Measurements from ENCODE around the gene SERINC5. TPM values are rescaled to one million over a fixed set of nuclear protein-coding genes. Genes with fewer than 3 reads are reported as not detected.

Gene SERINC5
- total RNA-seq, 2 experiments from 2014 or later: 32.4 to 33.1 TPM

GRCh38 chr5:80165452-80165851 lies 90.4 kb downstream of the SERINC5 start:
- CTCF ChIA-PET: interaction anchor here (0.8 to 1.3 kb wide), 4 partner anchors 9 to 89 kb away, joined by 3 read pairs; no protein-coding TSS in a partner anchor
- Mint-ChIP-seq H3K4me3 (no peak overlapping the region), H3K4me1 (ENCODE audit: low read depth) (peaks cover 48% of the 10 kb centered on the region), H3K27ac (no peak overlapping the region), H3K36me3 (ENCODE audit: low read depth) (peaks cover 73% of the 10 kb centered on the region), H3K9me3 (peaks cover 3% of the 10 kb centered on the region), H3K27me3 (no peaks in the 10 kb centered on the region)
- DNase-seq (no peak), ATAC-seq (no peak)
- POLR2A ChIA-PET: interaction anchor here (0.6 to 2.0 kb wide), 4 partner anchors 16 to 427 kb away, joined by 3 to 6 read pairs (median 4); partner anchors contain the start of gene SERINC5
- TF ChIP-seq CTCF (IDR thresholded peaks at IDR 0.05): no peak
- intact Hi-C loops (cut with micrococcal nuclease): no loop called here

- TF ChIP-seq CTCF (IDR thresholded peaks at IDR 0.05): no peak
- no peak for DNase-seq
- Mint-ChIP-seq H3K27ac (peak overlapping the region; percentile 5), H3K4me3 (no peak overlapping the region), H3K9me3 (peaks cover 3% of the 10 kb centered on the region), H3K27me3 (no peaks in the 10 kb centered on the region), H3K4me1 (ENCODE audit: low read depth) (peaks cover 43% of the 10 kb centered on the region), H3K36me3 (ENCODE audit: low read depth) (peaks cover 74% of the 10 kb centered on the region)
- ChIA-PET CTCF (interaction anchor here (1.2 kb wide), 3 partner anchors 9 to 21 kb away, joined by 3 read pairs; no protein-coding TSS in a partner anchor), POLR2A (no interaction called here)
- no peak for ATAC-seq
- intact Hi-C loops (cut with micrococcal nuclease): no loop called here
These were observed 94.7 kb downstream of the SERINC5 start for GRCh38 chr5:80161165-80161564.

GRCh38 chr5:80160242-80160641 lies 95.6 kb downstream of the SERINC5 start:
- intact Hi-C loops (cut with micrococcal nuclease): no loop called here
- ChIA-PET CTCF (interaction anchor here (1.0 to 1.2 kb wide), 2 partner anchors 10 to 32 kb away, joined by 3 read pairs; no protein-coding TSS in a partner anchor), POLR2A (interaction anchor here (1.3 kb wide), 1 partner anchor 11 kb away, joined by 3 read pairs; no protein-coding TSS in a partner anchor)
- peaks cover 3% of the 10 kb centered on the region for H3K9me3 Mint-ChIP-seq
- TF ChIP-seq CTCF (IDR thresholded peaks at IDR 0.05): no peak
- no peaks in the 10 kb centered on the region for H3K27me3 Mint-ChIP-seq
- H3K4me1 Mint-ChIP-seq (ENCODE audit: low read depth): peaks cover 38% of the 10 kb centered on the region
- DNase-seq: no peak
- H3K27ac Mint-ChIP-seq: peak overlapping the region; percentile 36
- no peak for ATAC-seq
- no peak overlapping the region for H3K4me3 Mint-ChIP-seq
- peaks cover 74% of the 10 kb centered on the region for H3K36me3 Mint-ChIP-seq (ENCODE audit: low read depth)

GRCh38 chr5:80159133-80159815 lies 96.6 kb downstream of the SERINC5 start:
- no peak for DNase-seq
- Mint-ChIP-seq H3K9me3 (peaks cover 3% of the 10 kb centered on the region), H3K36me3 (ENCODE audit: low read depth) (peaks cover 72% of the 10 kb centered on the region), H3K27me3 (no peaks in the 10 kb centered on the region), H3K27ac (peak overlapping the region; percentile 65), H3K4me1 (ENCODE audit: low read depth) (peaks cover 38% of the 10 kb centered on the region), H3K4me3 (no peak overlapping the region)
- no peak for ATAC-seq
- ChIA-PET POLR2A (interaction anchor here (1.0 to 1.3 kb wide), 3 partner anchors 10 to 126 kb away, joined by 3 to 4 read pairs (median 3); no protein-coding TSS in a partner anchor), CTCF (interaction anchor here (1.0 to 2.1 kb wide), 4 partner anchors 10 to 68 kb away, joined by 3 to 11 read pairs (median 5); no protein-coding TSS in a partner anchor)
- intact Hi-C loops (cut with micrococcal nuclease): no loop called here
- no peak for TF ChIP-seq CTCF (IDR thresholded peaks at IDR 0.05)

- Mint-ChIP-seq H3K4me3 (no peak overlapping the region), H3K36me3 (ENCODE audit: low read depth) (peaks cover 60% of the 10 kb centered on the region), H3K27me3 (no peaks in the 10 kb centered on the region), H3K9me3 (peaks cover 2% of the 10 kb centered on the region), H3K27ac (peak overlapping the region; percentile 23), H3K4me1 (ENCODE audit: low read depth) (peaks cover 56% of the 10 kb centered on the region)
- no peak for ATAC-seq
- ChIA-PET CTCF (interaction anchor here (1.2 kb wide), 1 partner anchor 12 kb away, joined by 3 read pairs; no protein-coding TSS in a partner anchor), POLR2A (interaction anchor here (1.0 kb wide), 1 partner anchor 13 kb away, joined by 3 read pairs; no protein-coding TSS in a partner anchor)
- intact Hi-C loops (cut with micrococcal nuclease): no loop called here
- no peak for DNase-seq
- no peak for TF ChIP-seq CTCF (IDR thresholded peaks at IDR 0.05)
These were observed 99.7 kb downstream of the SERINC5 start for GRCh38 chr5:80156156-80156555.

Data from activated CD8-positive, alpha-beta T cell treated with anti-CD3 and anti-CD28 coated beads for 36 hours (primary cell).